ENCODE data around the gene KLKB1. TPM values are rescaled to one million over a fixed set of nuclear protein-coding genes. Genes with fewer than 3 reads are reported as not detected.

Gene KLKB1
- under 1 TPM in 1 of 2 donors, not detected in 1; 0.67 TPM for total RNA-seq

- H3K9me3 Mint-ChIP-seq, result peaks cover 18% of the 10 kb centered on the region
- no peak for ATAC-seq (replicated peaks)
- H3K27ac Mint-ChIP-seq, result no peak within 1 kb of the TSS
- peaks cover 5% of the 10 kb centered on the region for H3K36me3 Mint-ChIP-seq (ENCODE audit: low read depth)
- no peaks in the 10 kb centered on the region for H3K4me1 Mint-ChIP-seq
- peaks cover 5% of the 10 kb centered on the region for H3K27me3 Mint-ChIP-seq
- H3K4me3 Mint-ChIP-seq, result no peak within 1 kb of the TSS
Observed at GRCh38 chr4:186227221-186227620, at the start of gene KLKB1. Gene KLKB1, plus strand, starts transcription at chr4:186227507. Its CDS starts 689 bp downstream, at chr4:186228196.

GRCh38 chr4:186188107-186188506 is 39.2 kb upstream of the KLKB1 start:
- ATAC-seq (replicated peaks), result no peak
- no peaks in the 10 kb centered on the region for H3K36me3 Mint-ChIP-seq (ENCODE audit: low read depth)
- H3K27ac Mint-ChIP-seq, result no peak overlapping the region
- H3K9me3 Mint-ChIP-seq, result peaks cover 6% of the 10 kb centered on the region
- H3K27me3 Mint-ChIP-seq, result peaks cover 7% of the 10 kb centered on the region
- no peak overlapping the region for H3K4me3 Mint-ChIP-seq
- H3K4me1 Mint-ChIP-seq, result no peaks in the 10 kb centered on the region

GRCh38 chr4:186189656-186190055 is 37.7 kb upstream of the KLKB1 start:
- H3K36me3 Mint-ChIP-seq (ENCODE audit: low read depth), result no peaks in the 10 kb centered on the region
- peaks cover 5% of the 10 kb centered on the region for H3K27me3 Mint-ChIP-seq
- peaks cover 5% of the 10 kb centered on the region for H3K9me3 Mint-ChIP-seq
- H3K4me3 Mint-ChIP-seq, result peak overlapping the region; percentile 91
- no peak for ATAC-seq (replicated peaks)
- no peaks in the 10 kb centered on the region for H3K4me1 Mint-ChIP-seq
- peak overlapping the region; percentile 90 for H3K27ac Mint-ChIP-seq

- Mint-ChIP-seq H3K27me3 (no peaks in the 10 kb centered on the region), H3K4me3 (peak overlapping the region; percentile 91), H3K27ac (peak overlapping the region; percentile 90), H3K9me3 (no peaks in the 10 kb centered on the region), H3K36me3 (ENCODE audit: low read depth) (no peaks in the 10 kb centered on the region), H3K4me1 (no peaks in the 10 kb centered on the region)
- ATAC-seq (replicated peaks), result peak; percentile 28
Observed at GRCh38 chr4:186190581-186191199, 36.6 kb upstream of the KLKB1 start.

- peak within 1 kb of the TSS; percentile 93 for H3K27ac Mint-ChIP-seq
- H3K4me1 Mint-ChIP-seq, result no peaks in the 10 kb centered on the region
- peak within 1 kb of the TSS; percentile 91 for H3K4me3 Mint-ChIP-seq
- no peaks in the 10 kb centered on the region for H3K27me3 Mint-ChIP-seq
- peak; percentile 92 for ATAC-seq (replicated peaks)
- no peaks in the 10 kb centered on the region for H3K9me3 Mint-ChIP-seq
- no peaks in the 10 kb centered on the region for H3K36me3 Mint-ChIP-seq (ENCODE audit: low read depth)
Observed at GRCh38 chr4:186191200-186192065, 35.9 kb upstream of the KLKB1 start, which contains the start of gene CYP4V2. Gene CYP4V2, plus strand, starts transcription at chr4:186191567. Its CDS starts 257 bp downstream, at chr4:186191824.

- Mint-ChIP-seq H3K4me1 (no peaks in the 10 kb centered on the region), H3K9me3 (no peaks in the 10 kb centered on the region), H3K4me3 (peak overlapping the region; percentile 91), H3K27ac (peak overlapping the region; percentile 93), H3K36me3 (ENCODE audit: low read depth) (no peaks in the 10 kb centered on the region), H3K27me3 (no peaks in the 10 kb centered on the region)
- peak; percentile 21 for ATAC-seq (replicated peaks)
Observed at GRCh38 chr4:186192066-186192612, 35.2 kb upstream of the KLKB1 start.

- Mint-ChIP-seq H3K4me1 (no peaks in the 10 kb centered on the region), H3K4me3 (peak overlapping the region; percentile 91), H3K9me3 (no peaks in the 10 kb centered on the region), H3K36me3 (ENCODE audit: low read depth) (no peaks in the 10 kb centered on the region), H3K27me3 (no peaks in the 10 kb centered on the region), H3K27ac (no peak overlapping the region)
- ATAC-seq (replicated peaks), result no peak
Observed at GRCh38 chr4:186193851-186194250, 33.5 kb upstream of the KLKB1 start.

- H3K36me3 Mint-ChIP-seq (ENCODE audit: low read depth), result no peaks in the 10 kb centered on the region
- H3K4me1 Mint-ChIP-seq, result no peaks in the 10 kb centered on the region
- no peaks in the 10 kb centered on the region for H3K27me3 Mint-ChIP-seq
- ATAC-seq (replicated peaks), result no peak
- H3K9me3 Mint-ChIP-seq, result no peaks in the 10 kb centered on the region
- peak overlapping the region; percentile 14 for H3K27ac Mint-ChIP-seq
- no peak overlapping the region for H3K4me3 Mint-ChIP-seq
Observed at GRCh38 chr4:186196063-186196462, 31.2 kb upstream of the KLKB1 start.

- H3K9me3 Mint-ChIP-seq, result no peaks in the 10 kb centered on the region
- no peak overlapping the region for H3K4me3 Mint-ChIP-seq
- ATAC-seq (replicated peaks), result no peak
- H3K27ac Mint-ChIP-seq, result no peak overlapping the region
- H3K4me1 Mint-ChIP-seq, result peaks cover 6% of the 10 kb centered on the region
- H3K36me3 Mint-ChIP-seq (ENCODE audit: low read depth), result no peaks in the 10 kb centered on the region
- H3K27me3 Mint-ChIP-seq, result no peaks in the 10 kb centered on the region
Observed at GRCh38 chr4:186200516-186200915, 26.8 kb upstream of the KLKB1 start.

GRCh38 chr4:186201010-186201409 is 26.3 kb upstream of the KLKB1 start:
- no peak for ATAC-seq (replicated peaks)
- no peaks in the 10 kb centered on the region for H3K27me3 Mint-ChIP-seq
- H3K9me3 Mint-ChIP-seq, result no peaks in the 10 kb centered on the region
- no peak overlapping the region for H3K27ac Mint-ChIP-seq
- H3K4me3 Mint-ChIP-seq, result no peak overlapping the region
- H3K4me1 Mint-ChIP-seq, result peaks cover 6% of the 10 kb centered on the region
- H3K36me3 Mint-ChIP-seq (ENCODE audit: low read depth), result no peaks in the 10 kb centered on the region

GRCh38 chr4:186201535-186202230 is 25.6 kb upstream of the KLKB1 start:
- H3K27ac Mint-ChIP-seq, result no peak overlapping the region
- peaks cover 6% of the 10 kb centered on the region for H3K4me1 Mint-ChIP-seq
- peak overlapping the region; percentile 10 for H3K4me3 Mint-ChIP-seq
- ATAC-seq (replicated peaks), result peak; percentile 92
- H3K9me3 Mint-ChIP-seq, result no peaks in the 10 kb centered on the region
- H3K36me3 Mint-ChIP-seq (ENCODE audit: low read depth), result no peaks in the 10 kb centered on the region
- no peaks in the 10 kb centered on the region for H3K27me3 Mint-ChIP-seq

GRCh38 chr4:186202490-186203140 is 24.7 kb upstream of the KLKB1 start:
- Mint-ChIP-seq H3K27ac (no peak overlapping the region), H3K27me3 (no peaks in the 10 kb centered on the region), H3K4me3 (no peak overlapping the region), H3K9me3 (no peaks in the 10 kb centered on the region), H3K4me1 (peaks cover 6% of the 10 kb centered on the region), H3K36me3 (ENCODE audit: low read depth) (no peaks in the 10 kb centered on the region)
- ATAC-seq (replicated peaks), result no peak

- no peak for ATAC-seq (replicated peaks)
- Mint-ChIP-seq H3K27ac (no peak overlapping the region), H3K4me1 (peaks cover 6% of the 10 kb centered on the region), H3K4me3 (no peak overlapping the region), H3K9me3 (no peaks in the 10 kb centered on the region), H3K27me3 (no peaks in the 10 kb centered on the region), H3K36me3 (ENCODE audit: low read depth) (no peaks in the 10 kb centered on the region)
Observed at GRCh38 chr4:186203406-186203805, 23.9 kb upstream of the KLKB1 start.

GRCh38 chr4:186204103-186204559 is 23.2 kb upstream of the KLKB1 start:
- peaks cover 7% of the 10 kb centered on the region for H3K36me3 Mint-ChIP-seq (ENCODE audit: low read depth)
- H3K4me3 Mint-ChIP-seq, result no peak overlapping the region
- no peak overlapping the region for H3K27ac Mint-ChIP-seq
- H3K4me1 Mint-ChIP-seq, result peaks cover 11% of the 10 kb centered on the region
- H3K27me3 Mint-ChIP-seq, result no peaks in the 10 kb centered on the region
- ATAC-seq (replicated peaks), result peak; percentile 34
- peaks cover 5% of the 10 kb centered on the region for H3K9me3 Mint-ChIP-seq
